ENCODE results near the gene PCGF3.

- TF ChIP-seq CTCF (IDR thresholded peaks at IDR 0.05), result no peak
- no peak for TF ChIP-seq POLR2A (IDR thresholded peaks at IDR 0.05)
- no peak for TF ChIP-seq POLR2AphosphoS5 (IDR thresholded peaks at IDR 0.05)
Measured at GRCh38 chr4:673349-674091, 32.1 kb upstream of the PCGF3 start.

Measured in prostate gland (tissue), 2 donors.